Choroid plexus epithelial cell (primary cell): ENCODE data around the gene ACTR1A.

ENCODE experiments used
- DNase-seq: peaks from one replicate; pipeline ENCODE4 v3.0.0-alpha.2; 2010; ENCODE audit warnings: low read depth
- H3K4me3 ChIP-seq: 2 replicates; pipeline ENCODE4 v1.5.1; 2011; ENCODE audit warnings: low read depth, mild to moderate bottlenecking, control low read depth, low read length, moderate library complexity
- CTCF ChIP-seq: conservative IDR thresholded peaks from 2 replicates; pipeline ENCODE4 v1.5.1; 2011; ENCODE audit warnings: low read depth, mild to moderate bottlenecking, control low read depth, inconsistent platforms, low read length, moderate library complexity

The ACTR1A gene

GRCh38 chr10:102534333-102534732 lies 31.8 kb upstream of the ACTR1A start:
- no peak overlapping the region for H3K4me3 ChIP-seq
- TF ChIP-seq CTCF, result no peak
- no peak for DNase-seq

GRCh38 chr10:102527546-102527945 lies 25.0 kb upstream of the ACTR1A start:
- H3K4me3 ChIP-seq, result no peak overlapping the region
- TF ChIP-seq CTCF, result no peak
- no peak for DNase-seq

GRCh38 chr10:102524746-102525145 lies 22.2 kb upstream of the ACTR1A start:
- TF ChIP-seq CTCF, result no peak
- H3K4me3 ChIP-seq, result no peak overlapping the region
- no peak for DNase-seq

GRCh38 chr10:102523250-102524029 lies 20.9 kb upstream of the ACTR1A start:
- DNase-seq, result peak; percentile 88
- H3K4me3 ChIP-seq, result no peak overlapping the region
- no peak for TF ChIP-seq CTCF

- TF ChIP-seq CTCF, result no peak
- H3K4me3 ChIP-seq, result no peak overlapping the region
- no peak for DNase-seq
These were observed 20.4 kb upstream of the ACTR1A start for GRCh38 chr10:102522874-102523249.

- DNase-seq, result no peak
- TF ChIP-seq CTCF, result no peak
- H3K4me3 ChIP-seq, result no peak overlapping the region
These were observed 16.8 kb upstream of the ACTR1A start for GRCh38 chr10:102519246-102519825.

GRCh38 chr10:102517553-102517952 lies 15.0 kb upstream of the ACTR1A start:
- H3K4me3 ChIP-seq, result no peak overlapping the region
- TF ChIP-seq CTCF, result no peak
- DNase-seq, result peak; percentile 68
